ENCODE results near the gene ELOVL7.
"Not testable (repeated sequence)": the region's sequence is repeated elsewhere in the genome, so short reads cannot be mapped to it uniquely, and the experiment has no call there.

Gene ELOVL7

DNA sequence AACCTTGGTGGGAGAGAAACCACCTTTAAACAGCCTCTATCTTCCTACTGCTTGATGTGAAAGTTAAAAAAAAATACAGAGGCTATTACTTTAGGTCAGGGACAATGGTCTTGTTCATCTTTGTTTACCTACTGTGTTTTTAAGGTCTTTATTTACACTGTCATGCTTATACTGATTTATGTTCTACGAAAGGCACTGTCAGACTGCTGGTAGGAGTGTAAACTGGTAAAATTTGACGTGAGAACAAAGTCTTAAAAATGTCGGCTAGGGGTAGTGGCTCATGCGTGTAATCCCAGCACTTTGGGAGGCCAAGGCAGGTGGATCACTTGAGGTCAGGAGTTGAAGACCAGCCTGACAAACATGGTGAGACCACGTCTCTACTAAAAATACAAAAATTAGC, 42.1 kb upstream of the ELOVL7 start:
- no peak for DNase-seq (ENCODE audit: extremely low read depth, low read depth)
- TF ChIP-seq, protein P1, sequence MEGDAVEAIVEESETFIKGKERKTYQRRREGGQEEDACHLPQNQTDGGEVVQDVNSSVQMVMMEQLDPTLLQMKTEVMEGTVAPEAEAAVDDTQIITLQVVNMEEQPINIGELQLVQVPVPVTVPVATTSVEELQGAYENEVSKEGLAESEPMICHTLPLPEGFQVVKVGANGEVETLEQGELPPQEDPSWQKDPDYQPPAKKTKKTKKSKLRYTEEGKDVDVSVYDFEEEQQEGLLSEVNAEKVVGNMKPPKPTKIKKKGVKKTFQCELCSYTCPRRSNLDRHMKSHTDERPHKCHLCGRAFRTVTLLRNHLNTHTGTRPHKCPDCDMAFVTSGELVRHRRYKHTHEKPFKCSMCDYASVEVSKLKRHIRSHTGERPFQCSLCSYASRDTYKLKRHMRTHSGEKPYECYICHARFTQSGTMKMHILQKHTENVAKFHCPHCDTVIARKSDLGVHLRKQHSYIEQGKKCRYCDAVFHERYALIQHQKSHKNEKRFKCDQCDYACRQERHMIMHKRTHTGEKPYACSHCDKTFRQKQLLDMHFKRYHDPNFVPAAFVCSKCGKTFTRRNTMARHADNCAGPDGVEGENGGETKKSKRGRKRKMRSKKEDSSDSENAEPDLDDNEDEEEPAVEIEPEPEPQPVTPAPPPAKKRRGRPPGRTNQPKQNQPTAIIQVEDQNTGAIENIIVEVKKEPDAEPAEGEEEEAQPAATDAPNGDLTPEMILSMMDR (IDR thresholded peaks at IDR 0.05; ENCODE audit: low read depth, low read length, missing control alignments): no peak
- H3K4me3 ChIP-seq (replicated peaks; ENCODE audit: low read depth, low read length): no peak overlapping the region

DNA sequence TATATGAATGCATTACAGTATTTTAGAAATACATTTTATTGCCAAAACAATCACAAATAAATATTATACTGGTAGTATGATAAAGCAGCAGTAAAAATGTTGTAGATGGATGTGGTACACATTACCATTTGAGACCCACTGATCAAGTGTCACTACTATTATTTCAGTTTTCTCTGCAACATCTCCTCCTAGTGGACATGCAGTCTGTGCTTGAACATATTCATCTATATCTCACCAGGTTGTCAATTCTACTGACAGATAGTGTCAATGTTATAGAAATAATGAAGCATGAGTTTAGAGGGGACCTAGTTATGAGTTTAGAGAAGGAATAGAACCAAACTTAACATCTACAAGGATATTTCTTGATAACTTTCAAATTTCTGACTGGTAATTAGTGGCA, 39.2 kb upstream of the ELOVL7 start:
- no peak for DNase-seq (ENCODE audit: extremely low read depth, low read depth)
- TF ChIP-seq, protein P1 (IDR thresholded peaks at IDR 0.05; ENCODE audit: low read depth, low read length, missing control alignments): no peak
- H3K4me3 ChIP-seq (replicated peaks; ENCODE audit: low read depth, low read length): no peak overlapping the region

DNA sequence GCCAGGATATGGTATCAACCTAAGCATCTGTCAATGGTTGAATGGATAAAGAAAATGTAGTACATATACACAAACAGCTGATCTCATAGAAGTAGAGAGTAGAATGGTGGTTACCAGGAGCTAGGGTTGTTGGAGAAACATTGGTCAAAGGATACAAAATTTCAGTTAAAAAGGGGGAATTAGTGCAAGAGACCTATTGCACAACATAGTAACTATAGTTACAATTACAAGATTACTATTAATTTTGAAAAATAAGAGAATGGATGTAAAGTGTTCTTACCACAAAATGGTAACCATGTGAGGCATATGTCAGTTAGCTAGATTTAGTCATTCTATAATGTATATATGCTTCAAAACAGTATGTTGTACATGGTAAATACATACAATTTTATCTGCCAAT, 28.8 kb upstream of the ELOVL7 start:
- H3K4me3 ChIP-seq (replicated peaks; ENCODE audit: low read depth, low read length): no peak overlapping the region
- TF ChIP-seq, protein P1 (IDR thresholded peaks at IDR 0.05; ENCODE audit: low read depth, low read length, missing control alignments): no peak
- DNase-seq (ENCODE audit: extremely low read depth, low read depth): no peak

DNA sequence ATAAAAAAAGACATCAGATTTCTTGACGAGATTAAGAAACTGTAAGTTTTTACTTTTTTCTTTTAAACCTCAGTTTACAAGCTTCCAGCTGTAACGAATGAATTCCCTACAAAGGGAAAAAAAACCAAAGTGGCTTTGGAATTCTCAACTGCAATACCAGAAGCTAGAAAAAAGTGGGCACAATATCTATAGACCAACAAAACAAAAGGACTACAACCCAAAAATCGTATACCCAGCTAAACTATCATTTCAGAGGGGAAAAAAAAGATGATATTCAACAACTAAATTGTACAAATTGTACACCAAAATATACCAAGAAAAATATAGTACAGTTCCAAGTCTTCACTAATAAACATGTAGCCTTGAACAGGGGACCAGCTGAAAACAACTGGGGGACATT, 26.8 kb upstream of the ELOVL7 start:
- no peak for DNase-seq (ENCODE audit: extremely low read depth, low read depth)
- TF ChIP-seq, protein P1 (IDR thresholded peaks at IDR 0.05; ENCODE audit: low read depth, low read length, missing control alignments): no peak
- H3K4me3 ChIP-seq (replicated peaks; ENCODE audit: low read depth, low read length): no peak overlapping the region

DNA sequence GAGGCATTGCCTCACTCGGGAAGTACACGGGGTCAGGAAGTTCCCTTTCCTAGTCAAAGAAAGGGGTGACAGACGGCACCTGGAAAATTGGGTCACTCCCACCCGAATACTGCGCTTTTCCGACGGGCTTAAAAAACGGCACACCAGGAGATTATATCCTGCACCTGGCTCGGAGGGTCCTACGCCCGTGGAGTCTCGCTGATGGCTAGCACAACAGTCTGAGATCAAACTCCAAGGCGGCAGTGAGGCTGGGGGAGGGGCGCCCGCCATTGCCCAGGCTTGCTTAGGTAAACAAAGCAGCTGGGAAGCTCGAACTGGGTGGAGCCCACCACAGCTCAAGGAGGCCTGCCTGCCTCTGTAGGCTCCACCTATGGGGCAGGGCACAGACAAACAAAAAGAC, 16.5 kb upstream of the ELOVL7 start:
- H3K4me3 ChIP-seq (replicated peaks; ENCODE audit: low read depth, low read length); DNase-seq (ENCODE audit: extremely low read depth, low read depth): not testable (repeated sequence)

DNA sequence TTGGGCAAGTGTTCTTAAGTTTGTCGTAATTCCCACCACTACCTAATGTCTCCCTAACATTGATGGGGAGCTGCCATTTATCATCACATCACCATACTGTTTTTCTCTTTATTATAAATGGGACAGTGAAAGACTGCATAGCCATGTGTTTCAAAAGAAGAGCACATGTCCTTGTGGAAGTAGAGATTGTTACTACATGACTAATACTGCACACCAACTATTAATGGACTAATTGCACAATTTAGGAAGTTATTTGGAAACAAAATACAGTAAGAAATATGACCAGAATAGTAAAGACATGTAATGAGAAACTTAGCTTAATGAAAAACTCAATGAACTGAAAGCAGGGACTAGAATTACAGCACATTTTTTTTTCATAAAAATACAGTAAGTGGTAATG, 12.0 kb upstream of the ELOVL7 start:
- no peak for DNase-seq (ENCODE audit: extremely low read depth, low read depth)
- no peak overlapping the region for H3K4me3 ChIP-seq (replicated peaks; ENCODE audit: low read depth, low read length)
- TF ChIP-seq, protein P1 (IDR thresholded peaks at IDR 0.05; ENCODE audit: low read depth, low read length, missing control alignments): no peak

DNA sequence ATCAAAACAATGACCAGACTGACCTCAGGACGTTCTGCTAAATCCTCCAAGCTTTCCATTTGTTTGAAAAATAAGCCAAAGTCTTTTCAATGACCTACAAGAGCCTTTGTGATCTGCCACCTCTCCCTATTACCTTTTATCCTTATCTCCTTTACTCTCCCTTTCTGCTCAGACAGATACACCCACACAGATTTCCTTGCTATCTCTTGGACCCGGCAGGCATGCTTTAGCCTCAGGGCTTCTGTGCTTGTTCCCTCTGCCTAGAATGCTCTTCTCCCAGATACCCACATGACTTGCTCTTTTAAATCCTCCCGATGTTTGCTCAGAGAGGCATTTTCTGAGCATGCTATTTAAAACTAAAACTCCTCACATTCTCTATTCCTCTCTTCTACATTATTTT, 8.9 kb upstream of the ELOVL7 start:
- H3K4me3 ChIP-seq (replicated peaks; ENCODE audit: low read depth, low read length): no peak overlapping the region
- no peak for DNase-seq (ENCODE audit: extremely low read depth, low read depth)

More for the DNA sequence above, 8.9 kb upstream of the ELOVL7 start:
- TF ChIP-seq, protein P1 (IDR thresholded peaks at IDR 0.05; ENCODE audit: low read depth, low read length, missing control alignments): no peak
